HEK293 (cell line): Measurements from ENCODE around the gene GTF2F2.

ENCODE experiments used
- CTCF ChIA-PET: fragments of 350-600 bp; formaldehyde crosslinking; extraction: SDS; loops from one replicate; lab custom pipeline; 2021; ENCODE audit warnings: antibody characterized with exemption; lab: Yijun Ruan, JAX
- POLR2A ChIA-PET: fragments of 300-600 bp; formaldehyde crosslinking; extraction: SDS; loops from one replicate; lab custom pipeline; 2020; ENCODE audit warnings: antibody characterized with exemption, inconsistent platforms; lab: Yijun Ruan, JAX
- H3K27ac ChIP-seq: fragments of 200-500 bp; sonication (Bioruptor generic); 2 replicates; pipeline ENCODE4 v1.5.1; 2014; ENCODE audit warnings: low read depth, low read length, control low read depth, inconsistent platforms; ENCODE audit errors: extremely low read depth
- H3K36me3 ChIP-seq, 2 experiments: fragments of 200-500 bp in 1 of 2; sonication (Bioruptor generic) in 1 of 2; 1 replicate in 1 of 2; 2 replicates in 1 of 2; pipeline ENCODE4 v1.5.1; 2014 to 2017; ENCODE audit warnings: inconsistent platforms in 2 of 2, low read length in 2 of 2; ENCODE audit not compliant: control insufficient read depth in 2 of 2, insufficient read depth in 1 of 2
- H3K4me1 ChIP-seq: fragments of 200-500 bp; sonication (Bioruptor generic); 2 replicates; pipeline ENCODE4 v1.5.1; 2014; ENCODE audit warnings: mild to moderate bottlenecking, low read length, inconsistent platforms; ENCODE audit not compliant: control insufficient read depth, insufficient read depth
- H3K4me3 ChIP-seq: 2 replicates; pipeline ENCODE4 v1.5.1; 2011; ENCODE audit warnings: low read depth, mild to moderate bottlenecking, control low read depth, low read length, moderate library complexity
- H3K9me3 ChIP-seq: fragments of 200-500 bp; sonication (Bioruptor generic); 2 replicates; pipeline ENCODE4 v1.5.1; 2014; ENCODE audit warnings: low read depth, low read length, inconsistent platforms; ENCODE audit not compliant: control insufficient read depth, insufficient read depth
- AEBP2 ChIP-seq: fragments of 450-650 bp; formaldehyde crosslinking; IDR thresholded peaks from 2 replicates; pipeline ENCODE4 v1.5.1; 2016; ENCODE audit warnings: missing biosample characterization, missing genetic modification characterization, borderline replicate concordance
- BCL11B ChIP-seq: fragments of 450-650 bp; formaldehyde crosslinking; IDR thresholded peaks from 2 replicates; pipeline ENCODE4 v1.5.1; 2016; ENCODE audit warnings: low read depth, missing biosample characterization, missing genetic modification characterization
- GFI1B ChIP-seq: fragments of 450-650 bp; formaldehyde crosslinking; IDR thresholded peaks from 2 replicates; pipeline ENCODE4 v1.5.1; 2016; ENCODE audit warnings: missing biosample characterization, missing genetic modification characterization
- REST ChIP-seq: fragments of 450-650 bp; formaldehyde crosslinking; IDR thresholded peaks from 2 replicates; pipeline ENCODE4 v1.5.1; 2016; ENCODE audit warnings: missing biosample characterization, missing genetic modification characterization
- ZEB2 ChIP-seq: fragments of 450-650 bp; formaldehyde crosslinking; IDR thresholded peaks from 2 replicates; pipeline ENCODE4 v1.5.1; 2016; ENCODE audit warnings: missing biosample characterization, missing genetic modification characterization
- ZFHX2 ChIP-seq: fragments of 450-650 bp; formaldehyde crosslinking; conservative IDR thresholded peaks from 2 replicates; pipeline ENCODE4 v1.5.1; 2016; ENCODE audit warnings: missing biosample characterization, missing genetic modification characterization
- ZNF16 ChIP-seq: fragments of 450-650 bp; formaldehyde crosslinking; IDR thresholded peaks from 2 replicates; pipeline ENCODE4 v1.5.1; 2016; ENCODE audit warnings: low read depth, missing biosample characterization, missing genetic modification characterization
- ZNF18 ChIP-seq: fragments of 450-650 bp; formaldehyde crosslinking; IDR thresholded peaks from 2 replicates; pipeline ENCODE4 v1.5.1; 2016; ENCODE audit warnings: missing biosample characterization, missing genetic modification characterization
- ZNF23 ChIP-seq: fragments of 450-650 bp; formaldehyde crosslinking; IDR thresholded peaks from 2 replicates; pipeline ENCODE4 v1.5.1; 2016; ENCODE audit warnings: missing biosample characterization, missing genetic modification characterization, borderline replicate concordance
- ZNF311 ChIP-seq: fragments of 450-650 bp; formaldehyde crosslinking; IDR thresholded peaks from 2 replicates; pipeline ENCODE4 v1.5.1; 2017; ENCODE audit warnings: missing biosample characterization, missing genetic modification characterization, borderline replicate concordance
- ZNF394 ChIP-seq: fragments of 450-650 bp; formaldehyde crosslinking; IDR thresholded peaks from 2 replicates; pipeline ENCODE4 v1.5.1; 2016; ENCODE audit warnings: missing biosample characterization, missing genetic modification characterization, mild to moderate bottlenecking, moderate library complexity, borderline replicate concordance
- ZNF549 ChIP-seq: fragments of 450-650 bp; IDR thresholded peaks from 2 replicates; pipeline ENCODE4 v1.5.1; 2018; ENCODE audit warnings: missing biosample characterization, missing genetic modification characterization, mild to moderate bottlenecking, inconsistent platforms, moderate library complexity
- ZNF654 ChIP-seq: fragments of 450-650 bp; formaldehyde crosslinking; IDR thresholded peaks from 2 replicates; pipeline ENCODE4 v1.5.1; 2016; ENCODE audit warnings: low read depth, missing biosample characterization, missing genetic modification characterization
- ZSCAN23 ChIP-seq: fragments of 450-650 bp; formaldehyde crosslinking; IDR thresholded peaks from 2 replicates; pipeline ENCODE4 v1.5.1; 2016; ENCODE audit warnings: missing biosample characterization, missing genetic modification characterization
- TF ChIP-seq, protein P1 (sequence below): sonication (generic); formaldehyde crosslinking; IDR thresholded peaks from 2 replicates; pipeline ENCODE4 v1.8.1; 2022; ENCODE audit warnings: mild to moderate bottlenecking, moderate library complexity, missing genetic modification reagents
- TF ChIP-seq, protein P2 (sequence below): fragments of 450-650 bp; formaldehyde crosslinking; IDR thresholded peaks from 2 replicates; pipeline ENCODE4 v1.5.1; 2016; ENCODE audit warnings: missing biosample characterization, missing genetic modification characterization

Gene GTF2F2

DNA sequence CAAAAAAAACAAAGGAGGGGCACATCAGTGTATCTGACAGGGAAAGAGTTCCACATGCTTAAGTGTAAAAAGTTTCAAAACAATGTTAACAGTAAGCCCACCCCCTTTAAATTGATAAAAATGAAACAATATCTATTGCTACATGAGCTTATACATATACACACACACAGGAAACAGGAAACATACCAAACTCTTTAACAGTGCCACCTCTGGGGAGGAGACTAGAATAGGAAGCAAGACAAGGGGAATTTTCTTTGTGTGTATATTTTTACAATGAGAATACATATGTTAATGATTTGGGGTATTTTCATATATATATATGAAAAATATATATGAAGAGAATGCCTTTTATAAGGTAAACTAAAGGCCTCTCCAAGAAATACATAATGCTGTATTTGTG, 175.9 kb downstream of the GTF2F2 start:
- no peaks in the 10 kb centered on the region for H3K9me3 ChIP-seq
- H3K36me3 ChIP-seq = no peaks in the 10 kb centered on the region
- TF ChIP-seq ZNF394 (tag by site-specific recombination) (no peak), ZNF654 (tag by site-specific recombination) (no peak), ZNF311 (no peak), ZFHX2 (no peak), BCL11B (tag by site-specific recombination) (no peak), ZNF549 (tag by site-specific recombination) (no peak), ZEB2 (tag by site-specific recombination) (no peak), GFI1B (tag by site-specific recombination) (no peak), REST (tag by site-specific recombination) (no peak), ZNF18 (tag by site-specific recombination) (no peak), ZNF16 (no peak), ZNF23 (no peak), ZSCAN23 (no peak), AEBP2 (tag by site-specific recombination) (no peak)
- TF ChIP-seq, protein P1, sequence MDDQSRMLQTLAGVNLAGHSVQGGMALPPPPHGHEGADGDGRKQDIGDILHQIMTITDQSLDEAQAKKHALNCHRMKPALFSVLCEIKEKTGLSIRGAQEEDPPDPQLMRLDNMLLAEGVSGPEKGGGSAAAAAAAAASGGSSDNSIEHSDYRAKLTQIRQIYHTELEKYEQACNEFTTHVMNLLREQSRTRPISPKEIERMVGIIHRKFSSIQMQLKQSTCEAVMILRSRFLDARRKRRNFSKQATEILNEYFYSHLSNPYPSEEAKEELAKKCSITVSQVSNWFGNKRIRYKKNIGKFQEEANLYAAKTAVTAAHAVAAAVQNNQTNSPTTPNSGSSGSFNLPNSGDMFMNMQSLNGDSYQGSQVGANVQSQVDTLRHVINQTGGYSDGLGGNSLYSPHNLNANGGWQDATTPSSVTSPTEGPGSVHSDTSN (CRISPR knock-in tag) = no peak
- TF ChIP-seq, protein P2, sequence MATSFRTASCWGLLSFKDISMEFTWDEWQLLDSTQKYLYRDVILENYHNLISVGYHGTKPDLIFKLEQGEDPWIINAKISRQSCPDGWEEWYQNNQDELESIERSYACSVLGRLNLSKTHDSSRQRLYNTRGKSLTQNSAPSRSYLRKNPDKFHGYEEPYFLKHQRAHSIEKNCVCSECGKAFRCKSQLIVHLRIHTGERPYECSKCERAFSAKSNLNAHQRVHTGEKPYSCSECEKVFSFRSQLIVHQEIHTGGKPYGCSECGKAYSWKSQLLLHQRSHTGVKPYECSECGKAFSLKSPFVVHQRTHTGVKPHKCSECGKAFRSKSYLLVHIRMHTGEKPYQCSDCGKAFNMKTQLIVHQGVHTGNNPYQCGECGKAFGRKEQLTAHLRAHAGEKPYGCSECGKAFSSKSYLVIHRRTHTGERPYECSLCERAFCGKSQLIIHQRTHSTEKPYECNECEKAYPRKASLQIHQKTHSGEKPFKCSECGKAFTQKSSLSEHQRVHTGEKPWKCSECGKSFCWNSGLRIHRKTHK (tag by site-specific recombination) = no peak
- H3K27ac ChIP-seq = no peak overlapping the region
- ChIA-PET CTCF (no interaction called here), POLR2A (no interaction called here)
- no peak overlapping the region for H3K4me3 ChIP-seq
- no peaks in the 10 kb centered on the region for H3K4me1 ChIP-seq
